ENCODE results near the gene TCERG1L.

The TCERG1L gene

DNA sequence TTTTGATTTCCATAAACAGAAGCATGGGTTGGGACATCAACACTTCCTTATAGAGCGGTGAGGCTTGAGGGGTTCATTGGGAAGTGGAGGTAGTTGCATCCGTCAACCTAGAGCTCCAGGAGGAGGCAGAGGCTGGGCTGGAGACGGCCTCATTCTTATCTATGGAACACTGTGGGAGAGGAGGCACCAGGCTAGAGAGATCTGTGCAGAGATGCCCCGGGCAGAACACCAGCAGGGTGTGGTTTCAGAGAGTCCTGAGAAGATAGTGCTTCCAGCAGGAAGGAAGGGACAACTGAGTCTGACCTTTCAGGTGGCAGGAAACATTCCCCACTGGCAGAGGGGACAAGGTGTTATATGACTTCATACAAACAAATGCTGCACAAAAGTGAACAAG, 56.7 kb downstream of the TCERG1L start:
- TF ChIP-seq, protein P1, sequence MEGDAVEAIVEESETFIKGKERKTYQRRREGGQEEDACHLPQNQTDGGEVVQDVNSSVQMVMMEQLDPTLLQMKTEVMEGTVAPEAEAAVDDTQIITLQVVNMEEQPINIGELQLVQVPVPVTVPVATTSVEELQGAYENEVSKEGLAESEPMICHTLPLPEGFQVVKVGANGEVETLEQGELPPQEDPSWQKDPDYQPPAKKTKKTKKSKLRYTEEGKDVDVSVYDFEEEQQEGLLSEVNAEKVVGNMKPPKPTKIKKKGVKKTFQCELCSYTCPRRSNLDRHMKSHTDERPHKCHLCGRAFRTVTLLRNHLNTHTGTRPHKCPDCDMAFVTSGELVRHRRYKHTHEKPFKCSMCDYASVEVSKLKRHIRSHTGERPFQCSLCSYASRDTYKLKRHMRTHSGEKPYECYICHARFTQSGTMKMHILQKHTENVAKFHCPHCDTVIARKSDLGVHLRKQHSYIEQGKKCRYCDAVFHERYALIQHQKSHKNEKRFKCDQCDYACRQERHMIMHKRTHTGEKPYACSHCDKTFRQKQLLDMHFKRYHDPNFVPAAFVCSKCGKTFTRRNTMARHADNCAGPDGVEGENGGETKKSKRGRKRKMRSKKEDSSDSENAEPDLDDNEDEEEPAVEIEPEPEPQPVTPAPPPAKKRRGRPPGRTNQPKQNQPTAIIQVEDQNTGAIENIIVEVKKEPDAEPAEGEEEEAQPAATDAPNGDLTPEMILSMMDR (conservative IDR thresholded peaks at IDR 0.05), result no peak
- no peak overlapping the region for H3K27ac ChIP-seq

DNA sequence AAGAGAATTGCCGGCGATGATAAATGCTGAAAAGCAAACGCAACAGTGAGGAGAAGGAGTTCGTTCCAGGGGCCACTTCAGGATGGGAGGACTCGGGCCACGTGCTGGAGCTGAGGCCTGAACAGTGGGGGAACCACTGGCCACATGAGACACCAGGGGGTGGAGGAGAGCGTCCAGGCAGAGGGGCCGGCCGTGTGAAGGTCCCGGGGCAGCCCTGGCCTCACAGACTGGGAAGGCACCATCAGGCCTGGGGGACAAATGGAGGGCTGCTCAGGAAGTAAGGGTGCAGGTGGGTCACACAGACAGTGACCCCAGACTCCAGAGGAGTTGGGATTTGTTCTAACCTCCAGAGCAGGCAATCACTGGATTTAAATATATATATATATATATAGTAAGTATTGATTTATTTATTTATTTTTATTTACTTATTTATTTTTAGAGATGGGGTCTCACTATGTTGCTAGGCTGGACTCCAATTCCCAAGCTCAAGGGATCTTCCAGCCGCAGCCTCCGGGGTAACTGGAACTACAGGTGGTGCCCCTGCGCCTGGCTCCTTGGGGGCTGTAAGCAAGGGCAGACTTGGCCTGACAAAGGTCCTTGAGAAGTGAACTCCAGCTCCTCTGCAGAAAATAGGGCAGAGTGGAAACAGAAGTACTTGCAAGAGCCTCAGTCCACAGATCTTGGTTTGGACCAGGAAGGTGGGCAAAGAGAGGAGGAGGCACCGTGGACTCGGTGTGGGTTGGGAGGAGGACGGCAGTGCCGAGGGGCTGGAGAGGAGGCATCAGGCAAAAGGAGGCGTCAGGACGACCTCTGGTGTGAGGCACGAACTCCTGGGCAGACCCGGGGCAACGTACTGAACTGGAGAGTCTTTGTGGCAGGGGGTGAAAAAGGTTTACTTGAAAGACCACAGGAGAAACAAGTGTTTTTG, 57.3 kb downstream of the TCERG1L start:
- TF ChIP-seq, protein P1 (conservative IDR thresholded peaks at IDR 0.05), result no peak
- no peak overlapping the region for H3K27ac ChIP-seq

DNA sequence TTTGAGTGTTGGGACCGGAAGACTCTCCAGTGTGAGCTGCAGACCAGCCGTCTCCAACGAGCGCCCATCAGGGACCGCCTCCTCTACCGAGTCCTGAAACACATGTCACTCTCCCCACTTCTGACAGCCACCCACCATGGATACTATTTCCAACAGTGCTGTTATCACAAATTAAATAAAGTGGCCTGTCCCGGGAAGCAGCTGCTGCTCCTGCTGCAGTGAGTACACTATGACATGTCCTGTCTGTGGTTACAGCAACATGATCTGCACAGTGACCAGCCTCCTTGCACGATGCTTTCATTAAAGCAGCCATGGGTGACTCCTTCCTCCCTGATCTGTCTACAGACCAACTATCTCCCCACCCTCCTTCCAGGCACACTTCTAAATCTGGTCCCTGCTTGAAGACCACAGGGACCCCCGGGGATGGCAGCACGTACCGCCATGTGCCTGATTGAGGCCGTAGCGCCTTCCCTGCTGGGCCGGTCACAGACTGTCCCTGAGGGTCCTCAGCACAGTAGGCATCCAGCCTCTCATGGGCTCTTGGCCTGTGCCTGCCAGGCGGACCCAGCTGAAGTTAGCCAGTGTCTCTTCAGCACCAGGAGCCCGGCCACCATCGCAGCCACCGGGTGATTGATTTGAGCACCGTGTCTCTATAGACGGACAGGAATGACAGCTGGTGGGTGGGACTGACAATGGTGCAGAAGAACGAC, 58.8 kb downstream of the TCERG1L start:
- H3K27ac ChIP-seq, result no peak overlapping the region
- TF ChIP-seq, protein P1 (conservative IDR thresholded peaks at IDR 0.05), result no peak

DNA sequence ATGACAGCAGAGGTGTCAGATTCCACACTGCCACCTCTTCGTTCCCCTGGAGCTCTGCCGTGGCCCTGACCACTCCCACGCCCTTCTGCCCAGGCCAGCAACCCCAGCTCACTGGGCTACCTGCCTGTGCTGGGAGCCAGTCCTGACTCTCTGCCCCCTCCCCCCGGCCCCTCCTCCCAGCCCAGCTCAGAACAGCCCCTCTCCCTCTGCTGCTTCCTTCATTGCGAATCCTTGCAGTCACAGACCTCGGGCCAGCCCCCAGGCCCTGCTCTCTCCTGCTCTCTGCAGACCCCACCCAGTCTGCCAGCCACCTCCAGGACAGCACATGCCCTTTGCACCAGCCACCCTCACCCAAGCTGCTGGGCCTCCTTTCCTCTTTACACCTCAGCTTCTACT, 60.4 kb downstream of the TCERG1L start:
- no peak overlapping the region for H3K27ac ChIP-seq
- TF ChIP-seq, protein P1 (conservative IDR thresholded peaks at IDR 0.05), result no peak

DNA sequence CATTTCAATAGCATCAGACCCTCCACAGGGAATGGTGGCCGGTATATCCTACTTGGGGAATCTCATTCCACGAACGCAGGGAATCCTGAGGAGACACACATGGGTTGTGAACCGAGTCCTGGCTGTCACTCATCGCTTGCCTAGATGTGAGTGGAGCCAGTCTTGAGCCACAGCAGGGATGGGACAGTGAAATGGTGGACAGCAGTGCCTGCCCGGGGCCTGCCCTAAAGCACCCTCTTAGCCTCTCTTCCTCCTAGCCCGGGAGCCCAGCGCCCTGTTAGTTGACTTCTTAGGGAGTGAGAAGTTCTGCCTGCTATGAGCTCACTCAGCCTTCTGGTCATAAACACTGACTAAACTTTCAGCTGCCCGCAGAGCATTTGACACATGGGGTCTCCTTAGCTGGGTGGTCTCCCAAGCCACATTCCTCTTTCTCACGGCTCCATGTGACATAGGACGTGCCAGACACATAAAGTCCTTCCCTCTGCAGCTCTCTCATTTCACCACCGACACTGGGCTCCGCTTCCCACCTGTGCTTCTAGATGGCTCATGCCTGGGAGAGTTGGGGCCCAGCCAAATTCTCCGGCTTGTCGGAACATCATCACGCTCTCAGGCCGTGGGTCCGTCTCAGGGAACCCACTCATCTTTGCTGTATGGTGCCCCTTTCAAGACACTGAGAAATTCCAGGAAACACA, 60.9 kb downstream of the TCERG1L start:
- no peak overlapping the region for H3K27ac ChIP-seq
- TF ChIP-seq, protein P1 (conservative IDR thresholded peaks at IDR 0.05), result no peak

DNA sequence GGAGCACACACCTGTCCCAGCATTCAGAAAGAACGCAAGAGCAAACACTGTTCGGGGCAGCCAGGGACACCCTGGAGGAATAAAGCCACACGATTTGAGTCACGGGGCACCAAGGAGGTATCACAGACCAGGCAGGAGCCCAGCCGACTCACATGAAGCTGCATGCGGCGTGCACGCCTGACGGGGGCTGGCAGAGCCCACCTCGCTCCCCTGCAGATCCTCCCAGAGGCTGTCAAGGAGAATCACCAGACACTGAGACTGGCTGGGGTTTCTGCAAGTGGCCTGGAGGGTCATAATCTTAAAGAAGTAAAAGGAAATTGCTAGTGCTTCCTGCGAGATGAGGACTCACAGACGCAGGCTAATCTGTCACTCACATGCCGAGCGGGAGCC, 61.6 kb downstream of the TCERG1L start:
- no peak overlapping the region for H3K27ac ChIP-seq
- TF ChIP-seq, protein P1 (conservative IDR thresholded peaks at IDR 0.05), result no peak
